ENCODE results near the gene PEX16.

DNA sequence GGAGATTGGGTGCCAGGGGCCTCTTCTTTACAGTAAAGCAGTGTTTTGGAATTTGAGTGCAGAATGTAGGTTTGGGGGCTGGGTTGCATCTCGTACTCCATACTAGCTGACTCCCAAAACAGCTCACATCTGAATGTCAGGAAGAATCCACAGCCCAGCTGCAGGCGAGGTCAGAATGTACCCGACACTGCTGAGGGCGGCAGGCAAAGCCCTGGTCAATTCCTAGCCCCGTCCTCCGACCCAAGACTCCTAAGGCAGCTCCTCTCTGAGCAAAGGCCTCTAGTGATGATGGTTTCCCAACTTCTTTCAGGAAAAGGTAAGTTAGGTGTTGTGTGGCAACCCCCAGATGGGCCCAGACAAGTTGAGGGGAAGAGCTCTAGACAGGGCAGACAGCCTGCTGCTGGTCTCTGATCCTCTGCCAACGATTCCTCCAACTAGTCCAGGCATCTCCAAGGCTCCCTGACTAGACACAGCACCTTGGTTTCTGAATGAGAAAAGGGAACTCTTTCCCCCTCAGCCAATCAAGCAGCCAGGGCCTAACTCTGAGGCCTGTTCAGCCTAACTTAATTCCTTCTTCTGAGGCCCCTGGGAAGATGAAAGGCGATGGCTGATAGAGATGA lies 13.4 kb upstream of the PEX16 start:
- TF ChIP-seq, protein P1, sequence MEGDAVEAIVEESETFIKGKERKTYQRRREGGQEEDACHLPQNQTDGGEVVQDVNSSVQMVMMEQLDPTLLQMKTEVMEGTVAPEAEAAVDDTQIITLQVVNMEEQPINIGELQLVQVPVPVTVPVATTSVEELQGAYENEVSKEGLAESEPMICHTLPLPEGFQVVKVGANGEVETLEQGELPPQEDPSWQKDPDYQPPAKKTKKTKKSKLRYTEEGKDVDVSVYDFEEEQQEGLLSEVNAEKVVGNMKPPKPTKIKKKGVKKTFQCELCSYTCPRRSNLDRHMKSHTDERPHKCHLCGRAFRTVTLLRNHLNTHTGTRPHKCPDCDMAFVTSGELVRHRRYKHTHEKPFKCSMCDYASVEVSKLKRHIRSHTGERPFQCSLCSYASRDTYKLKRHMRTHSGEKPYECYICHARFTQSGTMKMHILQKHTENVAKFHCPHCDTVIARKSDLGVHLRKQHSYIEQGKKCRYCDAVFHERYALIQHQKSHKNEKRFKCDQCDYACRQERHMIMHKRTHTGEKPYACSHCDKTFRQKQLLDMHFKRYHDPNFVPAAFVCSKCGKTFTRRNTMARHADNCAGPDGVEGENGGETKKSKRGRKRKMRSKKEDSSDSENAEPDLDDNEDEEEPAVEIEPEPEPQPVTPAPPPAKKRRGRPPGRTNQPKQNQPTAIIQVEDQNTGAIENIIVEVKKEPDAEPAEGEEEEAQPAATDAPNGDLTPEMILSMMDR (IDR thresholded peaks at IDR 0.05) = no peak
- no peak for TF ChIP-seq POLR2A (IDR thresholded peaks at IDR 0.05)
- no peak for TF ChIP-seq EP300 (IDR thresholded peaks at IDR 0.05; ENCODE audit: low read depth)
- no peak for TF ChIP-seq POLR2AphosphoS5 (IDR thresholded peaks at IDR 0.05)
